Endothelial cell of umbilical vein (primary cell): ENCODE measurements around the gene BCL7A. TPM values are rescaled to one million over a fixed set of nuclear protein-coding genes. Genes with fewer than 3 reads are reported as not detected.

Experiments used
- BruUV-seq: library from RNA; stranded (reverse); fragments of 400-500 nt; replicated peaks from 2 replicates; lab custom pipeline; 2021; lab: Mats Ljungman, UMichigan
- CTCF ChIA-PET: fragments of 300-600, 350-600 bp; sonication (Branson Sonifier 250); formaldehyde crosslinking; loops from one replicate; lab custom pipeline; 2021; ENCODE audit warnings: antibody characterized with exemption, inconsistent platforms; lab: Charles Lee
- POLR2A ChIA-PET: fragments of 300-600, 350-600 bp; sonication (Branson Sonifier 250); formaldehyde crosslinking; loops from one replicate; lab custom pipeline; 2021; ENCODE audit warnings: antibody characterized with exemption, inconsistent platforms; lab: Charles Lee
- DNase-seq: peaks from one replicate; pipeline ENCODE4 v3.0.0-alpha.2; 2011; ENCODE audit warnings: low read depth, low spot score
- FAIRE-seq: peaks from 2 replicates; lab custom pipeline; 2011; peaks lifted over from hg19 to GRCh38; lab: Jason Lieb, UNC
- H2AFZ ChIP-seq: 2 replicates; pipeline ENCODE4 v1.6.0; 2012; ENCODE audit warnings: low read depth, low read length, control low read depth, inconsistent platforms
- H3K27ac ChIP-seq: 2 replicates; pipeline ENCODE4 v1.5.1; 2011; ENCODE audit warnings: low read depth, mild to moderate bottlenecking, control low read depth, low read length, moderate library complexity; ENCODE audit not compliant: insufficient read depth
- H3K27me3 ChIP-seq, 2 experiments: 2 replicates each; pipeline versions ENCODE4 v1.6.0 to v1.6.1; 2011; ENCODE audit warnings: low read length in 2 of 2, mixed read lengths in 1 of 2; ENCODE audit not compliant: control insufficient read depth in 2 of 2, insufficient read depth in 2 of 2
- H3K36me3 ChIP-seq, 2 experiments: 2 replicates in 1 of 2; 3 replicates in 1 of 2; pipeline ENCODE4 v1.5.1; 2011; ENCODE audit warnings: low read length in 2 of 2, mild to moderate bottlenecking in 1 of 2, moderate library complexity in 1 of 2; ENCODE audit not compliant: control insufficient read depth in 2 of 2, insufficient read depth in 2 of 2; ENCODE audit errors: extremely low read depth in 1 of 2
- H3K4me1 ChIP-seq: 3 replicates; pipeline ENCODE4 v1.5.1; 2011; ENCODE audit warnings: mild to moderate bottlenecking, low read length; ENCODE audit not compliant: control insufficient read depth, insufficient read depth; ENCODE audit errors: extremely low read depth
- H3K4me2 ChIP-seq: 2 replicates; pipeline ENCODE4 v1.6.1; 2011; ENCODE audit warnings: low read length, control low read depth, mixed read lengths; ENCODE audit not compliant: insufficient read depth
- H3K4me3 ChIP-seq, 3 experiments: fragments of 200-600 bp in 1 of 3; sonication (generic), shearing (Covaris generic) in 1 of 3; replicated peaks in 1 of 3; 2 replicates each; pipeline ENCODE4 v1.5.1; 2011 to 2016; ENCODE audit warnings: control low read depth in 3 of 3, low read length in 3 of 3, mild to moderate bottlenecking in 2 of 3, inconsistent platforms in 1 of 3, low read depth in 1 of 3, moderate library complexity in 1 of 3; ENCODE audit not compliant: insufficient read depth in 1 of 3
- H3K79me2 ChIP-seq: 2 replicates; pipeline ENCODE4 v1.6.0; 2012; ENCODE audit warnings: low read length, inconsistent platforms; ENCODE audit not compliant: control insufficient read depth, insufficient read depth
- H3K9ac ChIP-seq: replicated peaks from 2 replicates; pipeline ENCODE3; 2011; ENCODE audit warnings: low read length, control low read depth; ENCODE audit not compliant: insufficient read depth; ENCODE audit errors: extremely low read depth
- H3K9me1 ChIP-seq: replicated peaks from 3 replicates; pipeline ENCODE4 v1.6.0; 2011; ENCODE audit warnings: mild to moderate bottlenecking, low read length; ENCODE audit not compliant: control insufficient read depth, insufficient read depth; ENCODE audit errors: extremely low read depth
- H3K9me3 ChIP-seq: replicated peaks from 2 replicates; pipeline ENCODE4 v1.5.1; 2012; ENCODE audit warnings: low read length, inconsistent platforms; ENCODE audit not compliant: control insufficient read depth, insufficient read depth
- H4K20me1 ChIP-seq: replicated peaks from 2 replicates; pipeline ENCODE3; 2011; ENCODE audit warnings: mild to moderate bottlenecking, low read length; ENCODE audit not compliant: control insufficient read depth, insufficient read depth; ENCODE audit errors: extremely low read depth
- CTCF ChIP-seq, 2 donors: IDR thresholded peaks; 1 replicate in 1 of 2; 2 replicates in 1 of 2; pipeline ENCODE4 v1.5.1; 2011; ENCODE audit warnings: low read length in 2 of 2, mild to moderate bottlenecking in 2 of 2, moderate library complexity in 2 of 2, control low read depth in 1 of 2, inconsistent platforms in 1 of 2, low read depth in 1 of 2; ENCODE audit not compliant: insufficient read depth in 1 of 2; ENCODE audit errors: extremely low read depth in 1 of 2
- EZH2 ChIP-seq: IDR thresholded peaks from 2 replicates; pipeline ENCODE4 v1.6.1; 2012; ENCODE audit warnings: borderline replicate concordance, low read depth, mild to moderate bottlenecking, moderate library complexity, low read length, inconsistent platforms; ENCODE audit not compliant: severe bottlenecking
- FOS ChIP-seq: IDR thresholded peaks from 2 replicates; pipeline ENCODE4 v1.6.1; 2011; ENCODE audit warnings: mild to moderate bottlenecking, low read length, moderate library complexity, borderline replicate concordance; ENCODE audit not compliant: insufficient read depth
- GATA2 ChIP-seq: IDR thresholded peaks from 2 replicates; pipeline ENCODE4 v1.7.0; 2011; ENCODE audit warnings: low read depth, mild to moderate bottlenecking, moderate library complexity, mixed read lengths, low read length; ENCODE audit not compliant: insufficient read length, insufficient read depth
- JUN ChIP-seq: IDR thresholded peaks from 2 replicates; pipeline ENCODE4 v1.6.1; 2011; ENCODE audit warnings: borderline replicate concordance, low read depth; ENCODE audit not compliant: insufficient read length, insufficient read depth
- MAX ChIP-seq: IDR thresholded peaks from 2 replicates; pipeline ENCODE4 v1.6.1; 2011; ENCODE audit not compliant: insufficient read depth, insufficient read length
- MYC ChIP-seq: IDR thresholded peaks from one replicate; pipeline ENCODE4 v1.6.1; 2011; ENCODE audit warnings: mild to moderate bottlenecking, low read depth, low read length
- POLR2A ChIP-seq: IDR thresholded peaks from 2 replicates; pipeline ENCODE4 v1.6.1; 2012; ENCODE audit warnings: low read depth, mild to moderate bottlenecking, control low read depth, low read length
- POLR2AphosphoS5 ChIP-seq: IDR thresholded peaks from 2 replicates; pipeline ENCODE4 v1.6.1; 2012; ENCODE audit warnings: low read depth, mild to moderate bottlenecking, control low read depth, low read length, moderate library complexity; ENCODE audit not compliant: insufficient read depth
- dilution Hi-C: fragments of 300-500 bp; cut with MboI; formaldehyde crosslinking; loops from one replicate; pipeline ENCODE4 v1.15.0; 2019; ENCODE audit warnings: low sequenced_read_pairs; ENCODE audit not compliant: extremely low pct_ligation_motif_present
- intact Hi-C: fragments of 100-400 bp; cut with micrococcal nuclease; formaldehyde crosslinking; loops from one replicate; pipeline ENCODE4 v1.10.0; 2022
- polyA plus RNA-seq, 4 experiments: library from polyadenylated mRNA; depleted of rRNA in 3 of 4; stranded (reverse) in 3 of 4; unstranded in 1 of 4; fragments of >200 nt; gene quantifications; 2 replicates each; pipeline versions ENCODE4 v1.2.1 to v1.2.3, GENCODE V29; 2011 to 2012; ENCODE audit warnings: missing spikeins in 1 of 4
- total RNA-seq: library from RNA; stranded (reverse); gene quantifications from 2 replicates; pipeline ENCODE4 v1.2.3, GENCODE V29; 2021

BCL7A gene
- total and polyA plus RNA-seq, 2 donors (not counting 3 experiments of a cell fraction or from before 2014, with no cell fraction given): 9.7 to 11.1 TPM

- dilution Hi-C loops: no loop called here
- H3K9me3 ChIP-seq: no peaks in the 10 kb centered on the region
- no peak overlapping the region for H3K27ac ChIP-seq
- H2AFZ ChIP-seq: no peak overlapping the region
- no peaks in the 10 kb centered on the region for H3K27me3 ChIP-seq
- ChIA-PET POLR2A (interaction anchor here (0.6 kb wide), 1 partner anchor 503 kb away, joined by 3 read pairs; no protein-coding TSS in a partner anchor), CTCF (no interaction called here)
- FAIRE-seq: peak; percentile 15
- no peak overlapping the region for H3K4me3 ChIP-seq
- no peak for DNase-seq
- no peak overlapping the region for H3K9ac ChIP-seq
- no peaks in the 10 kb centered on the region for H3K79me2 ChIP-seq
- TF ChIP-seq POLR2AphosphoS5 (no peak), CTCF (IDR thresholded peaks at IDR 0.05; ENCODE audit: extremely low read depth in 1 of 2, insufficient read depth in 1 of 2, low read depth in 1 of 2, low read length in 2 of 2) (no peak), FOS (no peak), MYC (no peak), GATA2 (no peak), MAX (no peak), EZH2 (no peak), JUN (no peak), POLR2A (no peak)
- no peaks in the 10 kb centered on the region for H4K20me1 ChIP-seq
- H3K4me2 ChIP-seq: no peak overlapping the region
- H3K9me1 ChIP-seq: no peaks in the 10 kb centered on the region
- no TSS peak for BruUV-seq
- H3K36me3 ChIP-seq: no peaks in the 10 kb centered on the region
- H3K4me1 ChIP-seq: peaks cover 4% of the 10 kb centered on the region
- intact Hi-C loops: no loop called here
Observed at GRCh38 chr12:121980191-121980891, 41.3 kb upstream of the BCL7A start.
